GM23338 (cell line): ENCODE measurements around the gene MMP26. TPM values are rescaled to one million over a fixed set of nuclear protein-coding genes. Genes with fewer than 3 reads are reported as not detected.

Experiments used
- ATAC-seq: fragments of 200-7000 bp; cut with Tn5 transposase; 3 replicates; pipeline ENCODE4 v1.9.1; 2020
- DNase-seq: peaks from one replicate; pipeline ENCODE4 v3.0.0-alpha.2; 2015; ENCODE audit warnings: low spot score
- H2AFZ ChIP-seq: fragments of 200-600 bp; sonication (generic); 2 replicates; pipeline ENCODE4 v1.8.0; 2016; ENCODE audit warnings: antibody characterized with exemption, mild to moderate bottlenecking, moderate library complexity
- H3F3A ChIP-seq: fragments of 200-600 bp; sonication (generic); replicated peaks from 2 replicates; pipeline ENCODE4 v1.8.0; 2017; ENCODE audit warnings: antibody characterized with exemption, mixed run types, low read depth
- H3K27ac ChIP-seq: fragments of 200-600 bp; sonication (generic); 2 replicates; pipeline ENCODE4 v1.6.1; 2016; ENCODE audit warnings: low read depth
- H3K27me3 ChIP-seq: fragments of 200-600 bp; sonication (generic); 2 replicates; pipeline ENCODE4 v1.8.0; 2016; ENCODE audit warnings: mild to moderate bottlenecking, mixed run types, moderate library complexity; ENCODE audit not compliant: insufficient read depth
- H3K36me3 ChIP-seq: fragments of 200-600 bp; sonication (generic); 2 replicates; pipeline ENCODE4 v1.8.0; 2016; ENCODE audit warnings: mild to moderate bottlenecking; ENCODE audit not compliant: insufficient read depth
- H3K4me1 ChIP-seq: fragments of 200-600 bp; sonication (generic); 2 replicates; pipeline ENCODE4 v1.8.0; 2016; ENCODE audit warnings: mild to moderate bottlenecking, moderate library complexity; ENCODE audit not compliant: insufficient read depth
- H3K4me2 ChIP-seq: fragments of 200-600 bp; sonication (generic); 2 replicates; pipeline ENCODE4 v1.7.1; 2017; ENCODE audit warnings: mixed run types
- H3K4me3 ChIP-seq: fragments of 200-600 bp; sonication (generic); 2 replicates; pipeline ENCODE4 v1.6.1; 2016; ENCODE audit warnings: mixed run types
- H3K79me2 ChIP-seq: fragments of 200-600 bp; sonication (generic); replicated peaks from 2 replicates; pipeline ENCODE4 v1.8.0; 2017; ENCODE audit warnings: mild to moderate bottlenecking; ENCODE audit not compliant: insufficient read depth
- H3K9me2 ChIP-seq: fragments of 200-600 bp; sonication (generic); 2 replicates; pipeline ENCODE4 v1.8.0; 2017; ENCODE audit not compliant: insufficient read depth
- H4K20me1 ChIP-seq: fragments of 200-600 bp; sonication (generic); replicated peaks from 2 replicates; pipeline ENCODE4 v1.8.0; 2017; ENCODE audit warnings: mild to moderate bottlenecking; ENCODE audit not compliant: insufficient read depth
- H3K27ac Mint-ChIP-seq: 2 replicates; pipeline ENCODE4 v1.8.0; 2020; ENCODE audit warnings: inconsistent platforms, mild to moderate bottlenecking, moderate library complexity, mixed read lengths
- H3K27me3 Mint-ChIP-seq: 3 replicates; pipeline ENCODE4 v1.8.0; 2022; ENCODE audit warnings: low read depth, mild to moderate bottlenecking, moderate library complexity, mixed read lengths, inconsistent platforms; ENCODE audit not compliant: insufficient read depth, poor library complexity
- H3K36me3 Mint-ChIP-seq: 3 replicates; pipeline ENCODE4 v1.8.0; 2021; ENCODE audit warnings: low read depth, mild to moderate bottlenecking, inconsistent platforms, moderate library complexity, mixed read lengths
- H3K4me1 Mint-ChIP-seq: 3 replicates; pipeline ENCODE4 v1.8.0; 2020; ENCODE audit warnings: mild to moderate bottlenecking, inconsistent platforms, mixed read lengths
- H3K4me3 Mint-ChIP-seq: 3 replicates; pipeline ENCODE4 v1.8.0; 2021; ENCODE audit warnings: moderate library complexity, mild to moderate bottlenecking, inconsistent platforms, mixed read lengths
- H3K9me3 Mint-ChIP-seq: 3 replicates; pipeline ENCODE4 v1.8.0; 2020; ENCODE audit warnings: moderate library complexity, mild to moderate bottlenecking, inconsistent platforms, mixed read lengths
- CREB1 ChIP-seq: fragments of 250-450 bp; sonication (Bioruptor Pico); IDR thresholded peaks from 2 replicates; pipeline ENCODE4 v1.5.0; 2020; ENCODE audit warnings: low read depth, mild to moderate bottlenecking, moderate library complexity
- EZH2 ChIP-seq: fragments of 200-600 bp; sonication (generic); IDR thresholded peaks from one replicate; pipeline ENCODE4 v1.8.0; 2017; ENCODE audit warnings: antibody characterized with exemption, mild to moderate bottlenecking, low read depth; ENCODE audit not compliant: unreplicated experiment
- EZH2phosphoT487 ChIP-seq: fragments of 200-600 bp; sonication (generic); IDR thresholded peaks from one replicate; pipeline ENCODE4 v1.8.1; 2018; ENCODE audit warnings: antibody characterized with exemption; ENCODE audit not compliant: unreplicated experiment
- JUNB ChIP-seq: IDR thresholded peaks from one replicate; pipeline ENCODE4 v1.6.1; 2016; ENCODE audit warnings: antibody characterized with exemption; ENCODE audit not compliant: unreplicated experiment
- NANOG ChIP-seq: IDR thresholded peaks from 2 replicates; pipeline ENCODE4 v1.6.1; 2016; ENCODE audit warnings: antibody characterized with exemption, borderline replicate concordance
- POLR2AphosphoS5 ChIP-seq: IDR thresholded peaks from 2 replicates; pipeline ENCODE4 v1.6.1; 2016; ENCODE audit warnings: antibody characterized with exemption, low read depth
- STAT1 ChIP-seq: IDR thresholded peaks from one replicate; pipeline ENCODE4 v1.6.1; 2016; ENCODE audit warnings: antibody characterized with exemption; ENCODE audit not compliant: unreplicated experiment
- ZNF331 ChIP-seq: fragments of 250-450 bp; sonication (Bioruptor Pico); IDR thresholded peaks from 2 replicates; pipeline ENCODE4 v1.5.0; 2020; ENCODE audit warnings: low read depth, mild to moderate bottlenecking, moderate library complexity
- polyA plus RNA-seq: library from polyadenylated mRNA; unstranded; fragments of >200 nt; fragmentation: Nextera tagmentation; extraction: Ambion mirVana; gene quantifications from 2 replicates; pipeline ENCODE4 v1.2.1, GENCODE V29; 2016
- total RNA-seq: library from RNA; depleted of rRNA; stranded (reverse); fragments of >200 nt; shearing (Covaris generic); gene quantifications from 2 replicates; pipeline ENCODE4 v1.2.3, GENCODE V29; 2014
- TF ChIP-seq, protein P1 (sequence below): fragments of 250-450 bp; sonication (Bioruptor Pico); IDR thresholded peaks from 2 replicates; pipeline ENCODE4 v1.5.0; 2020; ENCODE audit warnings: mild to moderate bottlenecking, moderate library complexity
- TF ChIP-seq, protein P2 (sequence below), 2 experiments: fragments of 200-600 bp in 1 of 2; sonication (generic) in 1 of 2; conservative IDR thresholded peaks; 2 replicates each; pipeline versions ENCODE4 v1.5.1 to v1.6.1; 2016 to 2017; ENCODE audit warnings: antibody characterized with exemption in 2 of 2, low read depth in 2 of 2, mild to moderate bottlenecking in 2 of 2, moderate library complexity in 1 of 2
- TF ChIP-seq, protein P3 (sequence below): IDR thresholded peaks from 2 replicates; pipeline ENCODE4 v1.6.1; 2016; ENCODE audit warnings: antibody characterized with exemption

MMP26 gene
- total and polyA plus RNA-seq, 2 experiments from 2014 or later = not detected

GRCh38 chr11:4664183-4664582 lies 40.4 kb upstream of the MMP26 start:
- Histone ChIP-seq H3K36me3 (no peaks in the 10 kb centered on the region), H4K20me1 (no peaks in the 10 kb centered on the region), H3K27me3 (no peaks in the 10 kb centered on the region), H3K27ac (no peak overlapping the region), H2AFZ (no peak overlapping the region), H3K4me3 (no peak overlapping the region), H3K4me2 (no peak overlapping the region), H3K9me2 (peaks cover 9% of the 10 kb centered on the region; the same call in 1 of the 2 replicates), H3K79me2 (no peaks in the 10 kb centered on the region), H3F3A (no peaks in the 10 kb centered on the region), H3K4me1 (no peaks in the 10 kb centered on the region)
- Mint-ChIP-seq H3K4me3 (no peak overlapping the region), H3K27ac (no peak overlapping the region), H3K4me1 (peaks cover 4% of the 10 kb centered on the region; the same call in 1 of the 3 replicates), H3K9me3 (no peaks in the 10 kb centered on the region; the same call in 2 of the 3 replicates), H3K36me3 (no peaks in the 10 kb centered on the region; the same call in 2 of the 3 replicates), H3K27me3 (peaks cover 6% of the 10 kb centered on the region)
- no peak for ATAC-seq
- no peak for TF ChIP-seq JUNB
- DNase-seq = no peak

DNA sequence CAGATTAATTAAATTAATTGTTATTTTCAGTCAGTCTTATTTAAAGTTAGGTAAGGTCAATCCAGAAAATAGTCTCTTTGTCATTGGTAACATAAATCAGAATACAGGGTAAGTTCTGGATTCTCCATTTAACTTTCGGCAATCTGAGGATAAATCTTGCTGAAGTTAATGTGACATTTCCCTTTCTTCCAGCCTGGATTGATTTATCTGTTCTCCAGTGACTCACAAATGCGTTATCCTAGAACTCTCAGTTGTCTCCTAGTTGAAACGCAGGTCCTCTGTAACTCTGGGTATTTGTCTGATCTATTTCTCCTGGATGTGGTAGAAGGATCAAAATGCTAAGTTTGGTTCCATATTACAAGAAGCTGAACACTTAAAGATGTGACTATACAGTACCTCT lies 39.8 kb upstream of the MMP26 start:
- ATAC-seq = no peak
- DNase-seq = no peak
- no peak overlapping the region for H3K4me2 ChIP-seq
- H4K20me1 ChIP-seq = no peaks in the 10 kb centered on the region
- H3K27ac Mint-ChIP-seq = no peak overlapping the region
- H3K4me1 ChIP-seq = no peaks in the 10 kb centered on the region
- peaks cover 9% of the 10 kb centered on the region; the same call in 1 of the 2 replicates for H3K9me2 ChIP-seq
- H3K36me3 Mint-ChIP-seq = no peaks in the 10 kb centered on the region; the same call in 2 of the 3 replicates
- H3K79me2 ChIP-seq = no peaks in the 10 kb centered on the region
- no peak overlapping the region for H3K27ac ChIP-seq
- no peaks in the 10 kb centered on the region for H3F3A ChIP-seq
- no peak overlapping the region for H3K4me3 Mint-ChIP-seq
- no peaks in the 10 kb centered on the region for H3K36me3 ChIP-seq
- no peak overlapping the region for H3K4me3 ChIP-seq
- H3K9me3 Mint-ChIP-seq = no peaks in the 10 kb centered on the region; the same call in 2 of the 3 replicates
- H3K4me1 Mint-ChIP-seq = peaks cover 4% of the 10 kb centered on the region; the same call in 1 of the 3 replicates
- peaks cover 6% of the 10 kb centered on the region for H3K27me3 Mint-ChIP-seq
- H2AFZ ChIP-seq = no peak overlapping the region
- no peaks in the 10 kb centered on the region for H3K27me3 ChIP-seq
- TF ChIP-seq JUNB = no peak
- TF ChIP-seq POLR2AphosphoS5 = no peak
- no peak for TF ChIP-seq EZH2
- no peak for TF ChIP-seq EZH2phosphoT487
- TF ChIP-seq, protein P1, sequence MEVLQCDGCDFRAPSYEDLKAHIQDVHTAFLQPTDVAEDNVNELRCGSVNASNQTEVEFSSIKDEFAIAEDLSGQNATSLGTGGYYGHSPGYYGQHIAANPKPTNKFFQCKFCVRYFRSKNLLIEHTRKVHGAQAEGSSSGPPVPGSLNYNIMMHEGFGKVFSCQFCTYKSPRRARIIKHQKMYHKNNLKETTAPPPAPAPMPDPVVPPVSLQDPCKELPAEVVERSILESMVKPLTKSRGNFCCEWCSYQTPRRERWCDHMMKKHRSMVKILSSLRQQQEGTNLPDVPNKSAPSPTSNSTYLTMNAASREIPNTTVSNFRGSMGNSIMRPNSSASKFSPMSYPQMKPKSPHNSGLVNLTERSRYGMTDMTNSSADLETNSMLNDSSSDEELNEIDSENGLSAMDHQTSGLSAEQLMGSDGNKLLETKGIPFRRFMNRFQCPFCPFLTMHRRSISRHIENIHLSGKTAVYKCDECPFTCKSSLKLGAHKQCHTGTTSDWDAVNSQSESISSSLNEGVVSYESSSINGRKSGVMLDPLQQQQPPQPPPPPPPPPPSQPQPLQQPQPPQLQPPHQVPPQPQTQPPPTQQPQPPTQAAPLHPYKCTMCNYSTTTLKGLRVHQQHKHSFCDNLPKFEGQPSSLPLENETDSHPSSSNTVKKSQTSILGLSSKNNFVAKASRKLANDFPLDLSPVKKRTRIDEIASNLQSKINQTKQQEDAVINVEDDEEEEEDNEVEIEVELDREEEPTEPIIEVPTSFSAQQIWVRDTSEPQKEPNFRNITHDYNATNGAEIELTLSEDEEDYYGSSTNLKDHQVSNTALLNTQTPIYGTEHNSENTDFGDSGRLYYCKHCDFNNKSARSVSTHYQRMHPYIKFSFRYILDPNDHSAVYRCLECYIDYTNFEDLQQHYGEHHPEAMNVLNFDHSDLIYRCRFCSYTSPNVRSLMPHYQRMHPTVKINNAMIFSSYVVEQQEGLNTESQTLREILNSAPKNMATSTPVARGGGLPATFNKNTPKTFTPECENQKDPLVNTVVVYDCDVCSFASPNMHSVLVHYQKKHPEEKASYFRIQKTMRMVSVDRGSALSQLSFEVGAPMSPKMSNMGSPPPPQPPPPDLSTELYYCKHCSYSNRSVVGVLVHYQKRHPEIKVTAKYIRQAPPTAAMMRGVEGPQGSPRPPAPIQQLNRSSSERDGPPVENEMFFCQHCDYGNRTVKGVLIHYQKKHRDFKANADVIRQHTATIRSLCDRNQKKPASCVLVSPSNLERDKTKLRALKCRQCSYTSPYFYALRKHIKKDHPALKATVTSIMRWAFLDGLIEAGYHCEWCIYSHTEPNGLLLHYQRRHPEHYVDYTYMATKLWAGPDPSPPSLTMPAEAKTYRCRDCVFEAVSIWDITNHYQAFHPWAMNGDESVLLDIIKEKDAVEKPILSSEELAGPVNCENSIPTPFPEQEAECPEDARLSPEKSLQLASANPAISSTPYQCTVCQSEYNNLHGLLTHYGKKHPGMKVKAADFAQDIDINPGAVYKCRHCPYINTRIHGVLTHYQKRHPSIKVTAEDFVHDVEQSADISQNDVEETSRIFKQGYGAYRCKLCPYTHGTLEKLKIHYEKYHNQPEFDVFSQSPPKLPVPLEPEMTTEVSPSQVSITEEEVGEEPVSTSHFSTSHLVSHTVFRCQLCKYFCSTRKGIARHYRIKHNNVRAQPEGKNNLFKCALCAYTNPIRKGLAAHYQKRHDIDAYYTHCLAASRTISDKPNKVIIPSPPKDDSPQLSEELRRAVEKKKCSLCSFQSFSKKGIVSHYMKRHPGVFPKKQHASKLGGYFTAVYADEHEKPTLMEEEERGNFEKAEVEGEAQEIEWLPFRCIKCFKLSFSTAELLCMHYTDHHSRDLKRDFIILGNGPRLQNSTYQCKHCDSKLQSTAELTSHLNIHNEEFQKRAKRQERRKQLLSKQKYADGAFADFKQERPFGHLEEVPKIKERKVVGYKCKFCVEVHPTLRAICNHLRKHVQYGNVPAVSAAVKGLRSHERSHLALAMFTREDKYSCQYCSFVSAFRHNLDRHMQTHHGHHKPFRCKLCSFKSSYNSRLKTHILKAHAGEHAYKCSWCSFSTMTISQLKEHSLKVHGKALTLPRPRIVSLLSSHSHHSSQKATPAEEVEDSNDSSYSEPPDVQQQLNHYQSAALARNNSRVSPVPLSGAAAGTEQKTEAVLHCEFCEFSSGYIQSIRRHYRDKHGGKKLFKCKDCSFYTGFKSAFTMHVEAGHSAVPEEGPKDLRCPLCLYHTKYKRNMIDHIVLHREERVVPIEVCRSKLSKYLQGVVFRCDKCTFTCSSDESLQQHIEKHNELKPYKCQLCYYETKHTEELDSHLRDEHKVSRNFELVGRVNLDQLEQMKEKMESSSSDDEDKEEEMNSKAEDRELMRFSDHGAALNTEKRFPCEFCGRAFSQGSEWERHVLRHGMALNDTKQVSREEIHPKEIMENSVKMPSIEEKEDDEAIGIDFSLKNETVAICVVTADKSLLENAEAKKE (CRISPR knock-in tag) = no peak
- no peak for TF ChIP-seq NANOG
- TF ChIP-seq, protein P2, sequence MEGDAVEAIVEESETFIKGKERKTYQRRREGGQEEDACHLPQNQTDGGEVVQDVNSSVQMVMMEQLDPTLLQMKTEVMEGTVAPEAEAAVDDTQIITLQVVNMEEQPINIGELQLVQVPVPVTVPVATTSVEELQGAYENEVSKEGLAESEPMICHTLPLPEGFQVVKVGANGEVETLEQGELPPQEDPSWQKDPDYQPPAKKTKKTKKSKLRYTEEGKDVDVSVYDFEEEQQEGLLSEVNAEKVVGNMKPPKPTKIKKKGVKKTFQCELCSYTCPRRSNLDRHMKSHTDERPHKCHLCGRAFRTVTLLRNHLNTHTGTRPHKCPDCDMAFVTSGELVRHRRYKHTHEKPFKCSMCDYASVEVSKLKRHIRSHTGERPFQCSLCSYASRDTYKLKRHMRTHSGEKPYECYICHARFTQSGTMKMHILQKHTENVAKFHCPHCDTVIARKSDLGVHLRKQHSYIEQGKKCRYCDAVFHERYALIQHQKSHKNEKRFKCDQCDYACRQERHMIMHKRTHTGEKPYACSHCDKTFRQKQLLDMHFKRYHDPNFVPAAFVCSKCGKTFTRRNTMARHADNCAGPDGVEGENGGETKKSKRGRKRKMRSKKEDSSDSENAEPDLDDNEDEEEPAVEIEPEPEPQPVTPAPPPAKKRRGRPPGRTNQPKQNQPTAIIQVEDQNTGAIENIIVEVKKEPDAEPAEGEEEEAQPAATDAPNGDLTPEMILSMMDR (conservative IDR thresholded peaks at IDR 0.05; ENCODE audit: low read depth in 2 of 2) = no peak
- no peak for TF ChIP-seq CREB1 (CRISPR knock-in tag)
- no peak for TF ChIP-seq STAT1
- TF ChIP-seq ZNF331 (CRISPR knock-in tag) = no peak
- TF ChIP-seq, protein P3, sequence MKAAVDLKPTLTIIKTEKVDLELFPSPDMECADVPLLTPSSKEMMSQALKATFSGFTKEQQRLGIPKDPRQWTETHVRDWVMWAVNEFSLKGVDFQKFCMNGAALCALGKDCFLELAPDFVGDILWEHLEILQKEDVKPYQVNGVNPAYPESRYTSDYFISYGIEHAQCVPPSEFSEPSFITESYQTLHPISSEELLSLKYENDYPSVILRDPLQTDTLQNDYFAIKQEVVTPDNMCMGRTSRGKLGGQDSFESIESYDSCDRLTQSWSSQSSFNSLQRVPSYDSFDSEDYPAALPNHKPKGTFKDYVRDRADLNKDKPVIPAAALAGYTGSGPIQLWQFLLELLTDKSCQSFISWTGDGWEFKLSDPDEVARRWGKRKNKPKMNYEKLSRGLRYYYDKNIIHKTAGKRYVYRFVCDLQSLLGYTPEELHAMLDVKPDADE = no peak
